ENCODE measurements around the gene RASSF6. TPM values are rescaled to one million over a fixed set of nuclear protein-coding genes. Genes with fewer than 3 reads are reported as not detected.
A peak's percentile ranks its signal among the peaks of the same experiment; 100 is the strongest.
"Not testable (repeated sequence)": the region's sequence is repeated elsewhere in the genome, so short reads cannot be mapped to it uniquely, and the experiment has no call there.

The RASSF6 gene, protein sequence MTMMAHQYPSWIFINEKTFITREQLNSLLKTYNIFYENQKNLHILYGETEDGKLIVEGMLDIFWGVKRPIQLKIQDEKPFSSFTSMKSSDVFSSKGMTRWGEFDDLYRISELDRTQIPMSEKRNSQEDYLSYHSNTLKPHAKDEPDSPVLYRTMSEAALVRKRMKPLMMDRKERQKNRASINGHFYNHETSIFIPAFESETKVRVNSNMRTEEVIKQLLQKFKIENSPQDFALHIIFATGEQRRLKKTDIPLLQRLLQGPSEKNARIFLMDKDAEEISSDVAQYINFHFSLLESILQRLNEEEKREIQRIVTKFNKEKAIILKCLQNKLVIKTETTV
- polyA plus RNA-seq (2013, experiment 1 of 2) = 0.20 TPM
- 0.25 TPM for polyA plus RNA-seq (2013, experiment 2 of 2)

DNA sequence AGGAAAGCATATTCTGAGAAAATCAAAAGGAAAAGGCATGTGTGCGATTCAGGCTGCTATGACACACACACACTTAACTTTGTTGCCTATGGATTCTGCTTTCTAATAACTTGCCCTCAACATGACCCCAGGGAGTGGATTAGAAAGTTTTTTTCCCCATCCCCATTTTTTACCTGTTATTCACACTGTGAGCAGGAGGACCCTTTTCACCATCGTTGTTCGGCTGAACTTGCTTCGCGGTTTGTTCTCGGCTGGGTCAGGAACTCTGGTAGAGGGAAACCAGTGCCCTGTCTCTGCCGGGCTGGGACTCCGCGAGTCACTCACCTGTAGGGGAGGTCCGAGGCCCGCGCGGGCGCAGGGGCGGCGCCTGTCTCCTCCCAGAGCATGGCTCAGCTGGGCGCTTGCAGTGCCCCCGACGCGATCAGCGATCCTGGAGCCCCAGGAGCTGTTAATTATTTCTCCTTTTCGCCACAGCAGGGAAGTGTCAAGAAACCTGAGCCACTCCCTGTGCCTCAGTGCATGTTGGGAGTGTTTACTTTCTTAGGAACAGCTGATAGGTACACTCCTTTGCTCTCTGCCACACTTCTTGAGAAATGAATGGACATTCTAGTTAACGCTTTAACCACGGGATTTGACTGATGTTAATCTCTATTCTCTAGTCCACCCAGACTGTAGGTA is at the start of gene RASSF6:
Gene RASSF6, minus strand, starts transcription at position 322 of the 678 bp plus-strand sequence. CDS start 8,641 bp downstream, outside the sequence.
- Histone ChIP-seq H3K36me3 (ENCODE audit: insufficient read depth, low read length) (no peaks in the 10 kb centered on the region), H3K4me3 (ENCODE audit: low read length) (peak within 1 kb of the TSS; percentile 54), H3K4me1 (ENCODE audit: insufficient read depth, low read length) (peaks cover 13% of the 10 kb centered on the region), H3K9me3 (ENCODE audit: insufficient read depth, low read depth, low read length) (no peaks in the 10 kb centered on the region), H3K9ac (ENCODE audit: low read depth, low read length) (no peak within 1 kb of the TSS), H3K27me3 (ENCODE audit: insufficient read depth, low read length) (peaks cover 25% of the 10 kb centered on the region), H3K27ac (ENCODE audit: low read depth, low read length) (no peak within 1 kb of the TSS)
- 6% methylated on average over 24 of the region's 24 CpGs for WGBS

DNA sequence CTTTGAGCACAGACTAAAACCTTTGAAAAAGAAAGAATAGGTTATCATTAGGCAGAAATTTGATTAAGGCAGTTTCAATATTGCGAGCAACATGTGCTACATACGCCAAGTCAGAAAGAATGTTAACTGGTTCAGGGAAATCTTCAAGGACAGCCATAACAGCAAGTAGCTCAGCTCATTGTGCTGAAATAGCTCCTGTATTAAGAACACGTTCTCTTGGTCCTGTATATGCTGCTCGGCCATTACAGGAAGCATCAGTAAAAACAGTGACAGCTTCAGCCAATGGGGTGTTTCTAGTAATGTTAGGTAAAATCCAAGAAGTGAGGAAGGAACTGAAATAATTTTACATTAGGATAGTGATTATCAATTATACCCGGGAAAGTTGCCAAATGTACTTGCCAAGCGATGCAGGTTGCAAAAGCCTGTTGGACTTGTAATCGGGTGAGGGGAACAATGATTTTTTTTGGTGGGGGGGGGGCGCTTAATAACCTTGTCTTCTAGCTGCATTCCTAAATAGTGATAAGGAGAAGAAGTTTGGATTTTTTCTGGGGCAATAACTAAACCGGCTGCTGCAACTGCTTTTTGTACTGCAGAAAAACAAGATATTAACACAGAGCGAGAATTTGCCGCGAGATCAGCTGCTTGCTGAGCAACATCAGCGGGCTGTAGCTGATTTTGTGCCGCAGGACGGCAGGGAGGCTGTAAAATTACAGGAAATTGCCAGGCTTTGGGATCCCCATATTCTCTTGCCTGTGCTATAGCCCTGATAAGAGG is 49.4 kb upstream of the RASSF6 start:
- no peak overlapping the region for H3K27ac ChIP-seq (ENCODE audit: low read depth, low read length)
- 95% methylated on average over 14 of the region's 15 CpGs for WGBS
- no peak overlapping the region for H3K9ac ChIP-seq (ENCODE audit: low read depth, low read length)

DNA sequence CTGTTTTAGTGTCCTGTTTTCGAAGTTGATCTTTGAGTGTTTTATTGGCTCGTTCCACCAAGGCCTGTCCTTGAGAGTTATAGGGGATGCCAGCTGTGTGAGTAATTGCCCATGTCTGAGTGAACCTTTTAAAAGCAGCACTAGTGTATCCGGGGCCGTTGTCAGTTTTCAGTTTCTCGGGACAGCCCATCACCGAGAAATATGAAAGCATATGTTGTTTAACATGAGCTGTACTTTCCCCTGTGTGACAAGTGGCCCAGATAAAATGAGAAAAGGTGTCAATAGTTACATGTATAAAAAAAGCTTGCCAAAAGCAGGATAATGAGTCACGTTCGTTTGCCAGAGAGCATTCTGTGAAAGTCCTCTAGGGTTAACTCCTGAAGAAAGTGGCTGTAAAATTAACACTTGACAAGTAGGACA is 48.6 kb upstream of the RASSF6 start:
- H3K27me3 ChIP-seq (ENCODE audit: insufficient read depth, low read length) = no peaks in the 10 kb centered on the region
- H3K9ac ChIP-seq (ENCODE audit: low read depth, low read length) = no peak overlapping the region
- H3K4me1 ChIP-seq (ENCODE audit: insufficient read depth, low read length) = peaks cover 3% of the 10 kb centered on the region; the same call in 1 of the 2 replicates
- H3K4me3 ChIP-seq (ENCODE audit: low read length) = no peak overlapping the region
- no peak overlapping the region for H3K27ac ChIP-seq (ENCODE audit: low read depth, low read length)
- no peaks in the 10 kb centered on the region for H3K36me3 ChIP-seq (ENCODE audit: insufficient read depth, low read length)
- 90% methylated on average over 8 of the region's 8 CpGs for WGBS
- H3K9me3 ChIP-seq (ENCODE audit: insufficient read depth, low read depth, low read length) = no peaks in the 10 kb centered on the region

More for the DNA sequence above, 49.4 kb upstream of the RASSF6 start:
- Histone ChIP-seq H3K27me3 (ENCODE audit: insufficient read depth, low read length) (no peaks in the 10 kb centered on the region), H3K4me3 (ENCODE audit: low read length) (no peak overlapping the region), H3K9me3 (ENCODE audit: insufficient read depth, low read depth, low read length) (no peaks in the 10 kb centered on the region), H3K4me1 (ENCODE audit: insufficient read depth, low read length) (no peaks in the 10 kb centered on the region), H3K36me3 (ENCODE audit: insufficient read depth, low read length) (no peaks in the 10 kb centered on the region)

DNA sequence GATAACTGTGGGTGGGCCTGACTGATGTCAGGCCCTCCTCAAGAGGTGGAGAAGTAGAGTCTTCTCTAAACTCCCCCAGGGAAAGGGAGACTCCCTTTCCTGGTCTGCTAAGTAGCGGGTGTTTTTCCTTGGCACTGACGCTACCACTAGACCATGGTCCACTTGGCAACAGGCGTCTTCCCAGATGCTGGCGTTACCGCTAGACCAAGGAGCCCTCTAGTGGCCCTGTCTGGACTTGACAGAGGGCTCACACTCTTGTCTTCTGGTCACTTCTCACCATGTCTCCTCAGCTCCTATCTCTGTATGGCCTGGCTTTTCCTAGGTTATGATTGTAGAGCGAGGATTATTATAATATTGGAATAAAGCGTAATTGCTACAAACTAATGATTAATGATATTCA is 45.7 kb upstream of the RASSF6 start:
- H3K9ac ChIP-seq (ENCODE audit: low read depth, low read length); H3K9me3 ChIP-seq (ENCODE audit: insufficient read depth, low read depth, low read length); H3K27ac ChIP-seq (ENCODE audit: low read depth, low read length); H3K36me3 ChIP-seq (ENCODE audit: insufficient read depth, low read length); H3K4me3 ChIP-seq (ENCODE audit: low read length); H3K27me3 ChIP-seq (ENCODE audit: insufficient read depth, low read length): not testable (repeated sequence)
- 60% methylated on average over 5 of the region's 7 CpGs for WGBS
- peaks cover 20% of the 10 kb centered on the region for H3K4me1 ChIP-seq (ENCODE audit: insufficient read depth, low read length)

DNA sequence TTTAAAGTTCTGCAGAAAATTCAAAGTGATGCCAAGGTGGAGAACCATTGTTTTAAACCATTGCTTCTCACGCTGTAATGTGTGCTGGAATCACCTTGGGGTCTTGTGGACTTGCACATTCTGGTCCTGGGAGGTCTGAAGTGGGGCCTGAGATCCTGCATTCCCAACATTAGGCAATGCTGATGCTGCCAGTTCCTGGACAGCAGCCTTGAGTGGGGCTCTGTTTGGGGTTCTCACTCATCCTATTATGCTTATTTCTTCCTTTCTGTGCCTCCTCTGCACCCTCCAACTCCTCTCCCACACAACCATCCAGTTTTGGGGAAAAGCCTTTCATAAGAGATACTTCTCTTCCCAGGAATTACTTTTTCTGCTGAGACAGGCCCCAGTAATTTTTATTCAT is 44.2 kb upstream of the RASSF6 start:
- no peaks in the 10 kb centered on the region for H3K27me3 ChIP-seq (ENCODE audit: insufficient read depth, low read length)
- no peak overlapping the region for H3K9ac ChIP-seq (ENCODE audit: low read depth, low read length)
- no peaks in the 10 kb centered on the region for H3K36me3 ChIP-seq (ENCODE audit: insufficient read depth, low read length)
- peaks cover 20% of the 10 kb centered on the region for H3K4me1 ChIP-seq (ENCODE audit: insufficient read depth, low read length)
- H3K9me3 ChIP-seq (ENCODE audit: insufficient read depth, low read depth, low read length) = no peaks in the 10 kb centered on the region
- 96% methylated on average over 1 of the region's 1 CpG for whole genome bisulfite sequencing
- H3K27ac ChIP-seq (ENCODE audit: low read depth, low read length) = no peak overlapping the region
- H3K4me3 ChIP-seq (ENCODE audit: low read length) = no peak overlapping the region

DNA sequence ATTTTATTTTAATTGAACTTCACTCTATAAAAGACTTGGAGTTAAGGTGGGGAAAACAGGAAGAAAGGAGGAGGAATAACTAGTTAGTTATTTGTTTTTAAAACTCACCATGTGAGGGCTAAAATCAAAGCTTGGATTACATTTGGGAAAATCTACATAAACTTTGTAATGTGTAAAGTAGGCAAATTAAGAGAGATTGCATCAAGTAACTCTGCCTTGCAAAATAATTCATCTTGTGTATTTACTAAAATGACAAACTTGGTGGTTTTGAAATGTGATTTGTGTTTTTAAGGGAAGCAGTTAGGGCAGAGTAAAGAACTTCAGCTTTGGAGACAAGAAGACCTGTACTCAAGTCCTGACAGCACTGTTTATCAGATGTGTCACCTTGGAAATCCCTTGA is 43.3 kb upstream of the RASSF6 start:
- Histone ChIP-seq H3K36me3 (ENCODE audit: insufficient read depth, low read length) (no peaks in the 10 kb centered on the region), H3K27ac (ENCODE audit: low read depth, low read length) (no peak overlapping the region), H3K9me3 (ENCODE audit: insufficient read depth, low read depth, low read length) (no peaks in the 10 kb centered on the region), H3K4me1 (ENCODE audit: insufficient read depth, low read length) (peaks cover 20% of the 10 kb centered on the region), H3K27me3 (ENCODE audit: insufficient read depth, low read length) (no peaks in the 10 kb centered on the region), H3K9ac (ENCODE audit: low read depth, low read length) (no peak overlapping the region), H3K4me3 (ENCODE audit: low read length) (no peak overlapping the region)

DNA sequence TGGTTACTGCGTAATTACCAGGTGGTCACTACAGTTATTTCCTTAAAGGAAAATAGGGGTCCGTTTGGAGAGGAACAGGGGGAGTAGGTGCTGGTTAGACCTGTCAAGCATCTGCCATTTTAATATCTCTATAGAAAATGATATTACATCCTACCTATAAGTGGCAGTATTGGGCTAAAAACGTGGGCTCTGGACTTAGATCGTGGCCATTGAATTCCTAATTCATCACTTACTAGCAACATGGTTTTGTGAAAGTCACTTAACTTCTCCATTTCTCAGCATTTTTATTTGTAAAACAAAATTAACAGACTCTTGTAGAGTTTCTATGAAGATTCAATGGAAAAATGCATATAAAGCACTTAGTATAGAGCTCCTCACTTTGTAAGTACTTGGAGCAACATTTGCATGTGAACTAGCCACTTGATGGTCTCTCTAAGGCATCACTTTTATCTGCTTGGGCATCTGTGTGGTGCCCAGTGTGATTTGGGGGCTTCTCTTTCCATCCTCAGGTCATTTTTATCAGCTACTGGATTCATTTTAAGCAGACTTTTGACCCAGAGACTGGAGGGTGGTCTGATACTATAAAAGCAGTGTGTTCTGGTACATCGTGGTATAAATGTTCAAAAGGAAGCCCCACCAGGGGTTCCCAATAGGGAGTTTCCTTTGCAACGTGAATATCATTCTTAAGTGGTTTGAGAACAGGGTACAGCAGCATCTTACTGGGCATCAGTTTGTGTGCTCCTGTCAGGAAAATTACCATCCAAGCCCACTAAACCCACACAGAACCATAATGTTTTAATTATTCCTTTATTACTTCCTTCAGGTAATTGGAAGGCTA is 42.7 kb upstream of the RASSF6 start:
- Histone ChIP-seq H3K9ac (ENCODE audit: low read depth, low read length) (no peak overlapping the region), H3K4me3 (ENCODE audit: low read length) (no peak overlapping the region), H3K36me3 (ENCODE audit: insufficient read depth, low read length) (no peaks in the 10 kb centered on the region), H3K27me3 (ENCODE audit: insufficient read depth, low read length) (no peaks in the 10 kb centered on the region), H3K4me1 (ENCODE audit: insufficient read depth, low read length) (peaks cover 20% of the 10 kb centered on the region), H3K9me3 (ENCODE audit: insufficient read depth, low read depth, low read length) (no peaks in the 10 kb centered on the region), H3K27ac (ENCODE audit: low read depth, low read length) (no peak overlapping the region)
- 36% methylated on average over 6 of the region's 6 CpGs for WGBS

DNA sequence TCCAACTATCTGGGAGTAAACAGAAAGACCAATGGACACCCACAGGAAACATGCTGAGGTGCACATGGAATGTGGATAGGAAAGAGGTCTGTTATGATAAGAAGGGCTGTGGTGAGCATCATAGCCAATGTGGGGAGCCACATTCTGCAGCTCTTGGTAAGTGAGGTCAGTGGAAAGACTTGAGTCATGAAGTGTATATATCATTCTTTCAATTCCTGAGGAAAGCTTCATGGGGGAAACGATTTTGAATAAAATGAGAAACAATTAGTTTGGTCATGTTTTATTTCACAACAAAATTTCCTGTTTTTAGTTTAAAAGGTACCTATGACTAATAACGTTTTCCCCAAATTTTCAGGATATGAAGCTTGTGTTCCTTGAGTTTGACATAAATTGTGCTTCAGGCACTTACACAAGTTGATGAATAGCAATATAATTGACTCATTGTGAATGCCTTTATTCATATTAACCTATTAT is 41.4 kb upstream of the RASSF6 start:
- Histone ChIP-seq H3K36me3 (ENCODE audit: insufficient read depth, low read length) (no peaks in the 10 kb centered on the region), H3K9me3 (ENCODE audit: insufficient read depth, low read depth, low read length) (no peaks in the 10 kb centered on the region), H3K4me3 (ENCODE audit: low read length) (no peak overlapping the region), H3K27me3 (ENCODE audit: insufficient read depth, low read length) (no peaks in the 10 kb centered on the region), H3K27ac (ENCODE audit: low read depth, low read length) (no peak overlapping the region), H3K9ac (ENCODE audit: low read depth, low read length) (no peak overlapping the region), H3K4me1 (ENCODE audit: insufficient read depth, low read length) (peaks cover 20% of the 10 kb centered on the region)
- WGBS = 91% methylated on average over 2 of the region's 2 CpGs

DNA sequence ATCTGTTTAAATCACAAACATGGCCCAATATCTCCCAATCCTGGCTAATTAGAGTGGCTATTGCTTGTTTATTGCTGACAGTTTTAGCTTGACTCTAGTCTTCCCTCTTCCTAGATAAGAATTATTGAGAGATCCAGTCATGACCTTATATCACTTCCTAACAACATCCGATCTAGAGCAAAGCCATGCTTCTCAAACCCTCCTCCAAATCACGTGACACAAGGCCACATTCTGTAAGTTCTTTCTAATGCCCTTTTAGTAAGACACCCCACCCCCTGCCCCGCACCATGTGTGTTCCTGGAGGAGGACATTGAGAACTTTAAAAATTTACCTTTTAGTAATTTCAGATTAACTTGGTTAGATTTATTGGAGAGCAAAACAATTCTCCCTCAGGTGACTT is 40.6 kb upstream of the RASSF6 start:
- peaks cover 20% of the 10 kb centered on the region for H3K4me1 ChIP-seq (ENCODE audit: insufficient read depth, low read length)
- H3K4me3 ChIP-seq (ENCODE audit: low read length) = no peak overlapping the region
- H3K9me3 ChIP-seq (ENCODE audit: insufficient read depth, low read depth, low read length) = no peaks in the 10 kb centered on the region
- no peaks in the 10 kb centered on the region for H3K27me3 ChIP-seq (ENCODE audit: insufficient read depth, low read length)
- WGBS = 95% methylated on average over 2 of the region's 3 CpGs
- no peak overlapping the region for H3K9ac ChIP-seq (ENCODE audit: low read depth, low read length)
- H3K36me3 ChIP-seq (ENCODE audit: insufficient read depth, low read length) = no peaks in the 10 kb centered on the region
- no peak overlapping the region for H3K27ac ChIP-seq (ENCODE audit: low read depth, low read length)

DNA sequence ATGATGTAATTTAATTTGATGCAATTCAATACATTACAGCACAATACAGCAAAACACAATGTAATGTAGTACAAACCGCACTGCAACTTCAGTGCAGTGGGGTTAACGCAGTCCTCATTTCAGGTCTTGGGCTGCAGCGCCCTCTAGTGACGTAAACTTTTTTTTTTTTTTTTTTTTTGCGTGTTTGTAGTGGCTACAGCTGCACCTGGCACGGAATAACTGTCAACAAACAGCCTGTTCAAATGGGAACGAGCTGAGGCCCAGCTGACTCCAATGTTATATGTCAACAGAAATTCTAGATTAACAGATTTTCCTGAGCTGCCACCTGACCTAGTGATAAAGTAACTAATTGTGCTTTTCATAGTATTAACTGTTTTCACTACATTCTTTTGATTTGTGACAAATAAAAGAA is 33.5 kb upstream of the RASSF6 start:
- Histone ChIP-seq H3K9ac (ENCODE audit: low read depth, low read length) (no peak overlapping the region), H3K4me3 (ENCODE audit: low read length) (no peak overlapping the region), H3K27me3 (ENCODE audit: insufficient read depth, low read length) (no peaks in the 10 kb centered on the region), H3K9me3 (ENCODE audit: insufficient read depth, low read depth, low read length) (no peaks in the 10 kb centered on the region), H3K36me3 (ENCODE audit: insufficient read depth, low read length) (no peaks in the 10 kb centered on the region), H3K27ac (ENCODE audit: low read depth, low read length) (no peak overlapping the region), H3K4me1 (ENCODE audit: insufficient read depth, low read length) (no peaks in the 10 kb centered on the region)
- 14% methylated on average over 7 of the region's 7 CpGs for WGBS
